SW 1271 (cell line): ENCODE measurements around the gene SCLY.

Experiments used
- DNase-seq, 2 experiments: peaks; one replicate each; lab custom pipeline; 2025; lab: John Stamatoyannopoulos, UW

SCLY gene

DNA sequence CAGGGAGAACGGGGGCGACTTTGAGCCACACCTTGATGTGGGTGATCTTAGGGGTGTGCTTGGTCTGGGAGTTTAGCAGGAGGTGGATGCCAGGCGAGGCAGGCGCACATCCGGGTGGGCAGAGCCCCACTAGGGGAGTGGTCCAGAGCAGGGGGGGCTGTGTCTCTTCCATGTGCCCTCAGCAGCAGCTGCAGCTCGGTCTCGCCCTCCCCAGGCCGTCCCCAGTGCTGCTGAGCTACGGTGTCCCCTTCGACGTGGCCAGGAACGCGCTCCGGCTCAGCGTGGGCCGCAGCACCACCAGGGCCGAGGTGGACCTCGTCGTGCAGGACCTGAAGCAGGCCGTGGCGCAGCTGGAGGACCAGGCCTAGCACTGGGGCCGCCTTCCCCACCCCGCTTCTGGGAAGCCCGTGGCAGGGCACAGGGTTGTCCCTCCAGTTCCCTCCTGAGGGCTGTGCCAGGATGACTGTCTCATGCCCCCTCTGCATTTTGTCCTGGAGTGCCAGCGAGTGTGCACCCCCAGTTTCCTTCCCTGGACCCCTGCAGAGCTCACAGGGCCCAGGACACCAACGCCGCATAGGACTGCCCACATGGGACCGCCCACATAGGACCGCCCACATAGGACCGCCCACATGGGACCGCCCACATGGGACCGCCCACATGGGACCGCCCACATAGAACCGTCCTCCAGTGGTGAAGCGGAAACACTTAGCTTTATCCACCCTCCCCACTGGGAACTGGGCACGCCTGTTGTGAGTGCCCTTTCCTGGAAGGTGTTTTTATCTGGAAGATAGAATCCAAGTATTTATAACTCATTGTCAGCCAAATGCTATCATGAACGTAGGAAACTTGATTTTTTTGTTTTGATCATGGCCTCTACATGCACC is 37.4 kb downstream of the SCLY start:
- peak in 1 of 2 experiments; percentile 60 for DNase-seq

DNA sequence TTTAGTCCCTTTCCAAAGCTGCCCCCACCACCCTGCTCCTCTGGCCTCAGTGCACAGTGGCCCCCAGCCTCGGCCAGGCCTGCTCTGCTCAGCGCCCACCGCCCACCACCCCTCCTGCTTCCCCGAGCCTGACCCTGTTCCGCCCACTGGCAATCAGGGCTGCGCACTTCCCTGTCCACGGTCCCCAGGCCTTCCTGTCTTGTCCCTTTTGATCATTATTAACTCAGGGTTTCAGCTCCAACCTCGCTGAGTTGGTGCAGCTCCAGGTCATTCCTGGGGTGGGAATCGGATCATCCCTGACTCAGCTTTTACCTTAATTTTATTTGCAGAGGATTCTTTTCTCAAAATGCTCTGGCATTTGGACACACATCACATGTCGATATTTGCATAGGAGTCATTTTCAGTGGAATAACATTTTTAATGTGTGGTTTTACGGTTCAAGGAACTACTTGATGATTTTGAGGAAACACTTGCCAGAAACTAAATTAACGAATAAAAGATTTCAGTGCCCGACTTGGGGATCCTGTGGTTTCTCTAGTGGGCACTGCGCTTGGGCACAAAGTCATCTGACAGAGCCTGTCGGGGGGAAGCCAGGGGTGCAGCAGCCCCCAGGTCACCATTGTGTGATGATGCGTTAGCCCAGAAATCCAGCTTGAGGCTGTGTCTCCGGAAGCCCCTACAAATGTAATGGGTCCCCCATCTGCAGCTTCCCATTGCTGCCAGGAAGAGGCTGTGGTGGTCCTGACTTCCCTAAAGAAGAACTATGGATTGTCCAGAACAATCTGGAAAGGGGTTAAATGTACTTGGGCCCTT is 38.3 kb downstream of the SCLY start:
- DNase-seq: no peak

DNA sequence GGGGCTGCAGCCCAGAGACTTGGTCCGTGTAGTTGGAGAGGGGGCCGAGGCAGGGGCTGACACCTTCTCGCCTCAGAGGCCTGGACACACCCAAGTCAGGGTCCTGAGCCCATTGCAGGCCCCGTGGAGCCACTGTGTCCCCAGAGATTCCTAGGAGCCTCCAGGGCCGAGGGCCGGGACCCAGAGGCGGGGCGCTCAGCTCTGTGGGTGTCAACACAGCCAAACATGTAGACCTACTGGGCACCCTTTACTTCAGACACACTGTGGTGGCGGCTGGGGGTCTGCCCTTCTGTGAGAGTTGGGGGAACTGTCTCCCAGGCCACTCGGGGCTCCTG is 38.9 kb downstream of the SCLY start:
- DNase-seq: no peak

DNA sequence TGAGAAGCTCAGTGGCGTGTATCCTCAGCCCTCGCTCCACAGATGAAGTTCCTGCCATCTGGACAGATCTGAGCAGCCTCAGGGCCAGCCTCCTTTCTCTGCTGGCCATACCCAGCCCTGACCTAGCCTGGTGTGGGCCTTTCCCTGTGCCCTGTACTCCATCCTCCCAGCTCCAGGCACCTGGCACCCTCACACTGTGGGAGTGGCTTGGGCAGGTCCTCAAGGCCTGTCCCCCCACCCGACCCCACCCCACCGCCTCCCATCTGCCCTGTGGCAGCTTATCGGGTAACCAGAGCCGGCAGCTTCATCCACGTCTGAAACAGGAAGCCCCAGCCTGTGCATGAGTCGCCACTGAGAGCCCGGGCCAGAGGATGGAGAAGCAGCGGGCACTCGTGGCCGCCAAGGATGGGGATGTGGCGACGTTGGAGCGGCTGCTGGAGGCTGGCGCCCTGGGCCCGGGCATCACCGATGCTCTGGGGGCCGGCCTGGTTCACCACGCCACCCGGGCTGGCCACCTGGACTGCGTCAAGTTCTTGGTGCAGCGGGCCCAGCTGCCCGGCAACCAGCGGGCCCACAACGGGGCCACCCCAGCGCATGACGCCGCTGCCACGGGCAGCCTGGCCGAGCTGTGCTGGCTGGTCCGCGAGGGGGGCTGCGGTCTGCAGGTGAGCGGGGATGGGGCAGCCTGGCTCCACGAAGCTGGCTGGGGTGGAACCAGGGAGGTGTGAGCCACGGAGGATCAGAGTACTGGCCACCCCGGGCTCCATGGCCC is 39.4 kb downstream of the SCLY start, which contains the start of gene ESPNL:
TSS of gene ESPNL (plus strand) at position 292 of the 772 bp plus-strand sequence. CDS start at position 372, 80 bp downstream.
- DNase-seq: no peak

DNA sequence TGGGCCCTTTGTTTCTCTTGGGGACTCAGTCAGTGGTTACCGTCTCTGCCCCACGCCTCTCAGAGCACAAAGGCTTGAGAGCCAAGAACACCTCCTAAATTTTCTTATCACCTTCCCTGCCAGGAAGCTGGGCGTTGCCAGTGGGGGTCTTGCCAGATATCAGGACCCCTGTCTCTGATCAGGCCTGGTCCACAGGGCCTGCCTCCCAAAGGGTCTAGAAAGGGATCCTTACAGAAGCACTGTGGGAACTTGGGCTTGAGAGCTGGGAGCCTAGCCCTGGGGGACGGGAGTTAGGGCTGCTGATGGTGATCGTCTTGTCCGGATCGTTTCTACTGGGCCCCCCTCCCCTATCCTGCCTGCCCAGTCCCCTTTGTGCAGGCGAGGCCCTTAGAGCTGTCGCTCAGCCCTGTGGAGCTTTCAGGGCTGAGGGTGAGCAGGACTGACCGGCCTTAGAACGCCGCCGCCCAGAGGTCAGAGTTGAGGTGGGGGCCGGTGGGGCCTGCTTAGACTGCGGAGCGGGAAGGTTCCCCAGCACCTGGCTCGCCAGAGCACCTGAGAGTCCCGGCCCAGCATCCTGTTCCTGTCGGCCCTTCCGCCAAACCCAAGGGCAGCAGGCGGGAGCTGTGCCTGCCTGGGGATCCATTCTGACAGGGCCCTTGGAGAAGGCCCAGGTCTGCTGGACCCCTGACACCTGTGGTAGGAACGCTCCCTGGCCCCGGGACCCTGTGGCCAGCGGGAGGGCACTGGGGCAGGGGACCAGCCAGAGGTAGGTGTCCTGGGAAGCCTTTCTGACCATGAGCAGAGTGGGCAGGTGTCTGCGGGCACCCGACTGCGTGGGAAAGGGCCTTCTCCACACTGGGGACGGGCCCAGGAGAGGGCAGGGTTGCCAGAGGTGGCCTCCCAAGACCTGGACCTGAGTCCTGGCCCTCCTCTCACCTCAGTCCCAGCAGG is 40.3 kb downstream of the SCLY start:
- DNase-seq: no peak

GRCh38 chr2:238101891-238102841 is 41.4 kb downstream of the SCLY start:
- no peak for DNase-seq

- DNase-seq: no peak
These were observed 42.1 kb downstream of the SCLY start for GRCh38 chr2:238102865-238103264.

DNA sequence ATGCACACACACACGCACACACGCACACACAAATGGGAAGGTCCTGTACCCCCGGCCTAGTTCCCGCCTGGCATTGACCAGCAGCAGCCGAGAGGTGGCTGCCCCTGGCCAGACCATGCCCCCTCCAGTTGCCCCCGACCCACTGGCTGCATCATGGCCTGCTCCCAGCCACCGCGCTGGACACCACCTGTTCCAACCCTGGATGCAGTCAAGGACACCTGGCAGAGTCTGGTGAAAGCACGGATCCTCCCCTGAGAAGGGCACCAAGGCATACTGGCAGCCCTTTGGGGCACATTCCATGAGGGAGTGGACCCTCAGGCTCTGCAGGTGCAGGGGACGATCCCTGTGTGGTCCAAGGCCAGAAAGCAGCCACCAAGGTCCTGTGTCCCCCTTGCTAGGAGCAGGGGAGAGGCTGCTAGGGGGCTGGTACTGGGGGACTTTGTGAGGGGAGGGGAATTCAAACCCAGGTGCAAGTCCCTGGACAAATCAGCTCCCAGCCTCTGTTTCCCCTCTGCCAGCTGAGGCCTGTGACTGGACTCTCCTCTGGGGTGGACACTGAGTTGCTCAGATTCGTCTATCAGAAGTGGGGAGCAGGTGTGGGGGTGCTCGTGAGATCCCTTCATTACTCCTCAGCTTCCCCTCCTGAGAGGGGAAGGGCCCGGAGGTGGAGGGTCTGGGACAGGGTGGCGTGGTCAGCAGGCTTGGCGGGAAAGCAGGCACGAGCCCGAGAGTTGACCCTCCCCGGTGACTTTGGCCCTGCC is 42.8 kb downstream of the SCLY start:
- no peak for DNase-seq

DNA sequence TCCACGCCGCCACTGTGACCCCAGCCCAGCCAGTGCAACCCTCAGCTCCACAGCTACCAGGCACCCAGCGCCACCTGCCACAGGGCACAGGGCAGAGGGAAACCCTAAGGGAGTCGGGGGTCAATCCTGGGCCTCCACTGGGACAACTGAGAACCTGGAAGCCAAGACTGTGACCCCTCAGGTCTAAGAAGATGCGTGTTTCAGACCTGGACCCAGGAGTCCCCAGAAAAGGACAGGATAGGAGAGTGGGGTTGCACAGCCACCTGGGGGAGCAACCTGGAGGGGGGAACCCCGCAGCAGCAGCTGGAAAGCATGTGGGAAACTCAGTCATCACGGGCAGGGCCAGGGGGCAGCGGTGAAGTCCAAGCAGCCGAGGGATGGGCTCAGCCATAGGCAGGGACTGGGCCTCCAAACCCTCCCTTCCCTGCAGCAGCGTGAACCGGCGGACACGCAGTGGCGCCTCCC is 43.5 kb downstream of the SCLY start:
- DNase-seq: no peak

- DNase-seq: no peak
These were observed 44.0 kb downstream of the SCLY start for GRCh38 chr2:238104691-238105371.

GRCh38 chr2:238105506-238106338 is 44.9 kb downstream of the SCLY start:
- DNase-seq: no peak

GRCh38 chr2:238106339-238106697 is 45.5 kb downstream of the SCLY start:
- DNase-seq: no peak

- DNase-seq: no peak
These were observed 46.1 kb downstream of the SCLY start for GRCh38 chr2:238106698-238107524.

- DNase-seq: no peak
These were observed 47.0 kb downstream of the SCLY start for GRCh38 chr2:238107525-238108422.

DNA sequence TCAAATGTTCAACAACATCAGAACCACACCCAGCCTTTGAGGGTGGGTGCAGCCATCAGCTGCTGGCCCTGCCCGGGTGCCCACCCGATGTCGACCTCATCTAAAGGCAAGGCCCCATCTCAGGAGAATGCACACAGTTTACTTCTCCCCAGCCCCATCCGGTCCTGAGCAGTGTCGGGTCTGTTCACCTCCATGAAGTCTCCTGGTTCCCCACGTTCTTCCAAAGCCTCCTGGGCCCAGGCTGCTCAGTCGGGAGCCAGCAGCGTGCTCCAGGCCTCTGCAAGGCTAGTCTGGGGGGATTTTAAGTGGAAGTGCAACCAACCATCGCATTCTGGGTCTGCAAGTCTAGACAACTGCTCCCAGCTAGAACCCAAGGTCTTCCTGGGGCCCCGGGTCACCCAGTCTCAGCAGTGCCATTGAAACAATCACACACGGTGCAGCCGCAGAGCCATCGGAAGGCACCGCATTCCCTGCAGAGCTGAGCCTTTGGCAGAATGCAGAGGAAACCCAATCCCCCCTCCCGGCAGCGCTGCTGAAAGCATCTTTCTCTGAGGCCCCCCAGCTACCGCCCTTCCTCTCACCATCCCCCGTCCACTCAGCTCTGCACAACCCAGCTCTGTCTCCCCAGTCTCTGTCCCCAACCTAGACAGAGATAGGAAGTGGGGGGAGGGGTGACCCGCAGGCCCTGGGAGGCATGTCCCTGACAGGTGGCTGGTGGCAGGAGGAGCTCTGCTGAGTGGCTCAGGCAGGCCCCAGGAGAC is 47.8 kb downstream of the SCLY start:
- DNase-seq: no peak
